Endothelial cell (in vitro differentiated cells): ENCODE results near the gene QDPR. TPM values are rescaled to one million over a fixed set of nuclear protein-coding genes. Genes with fewer than 3 reads are reported as not detected.

Source experiments
- DNase-seq: peaks from one replicate; pipeline ENCODE4 v3.0.0; 2021; ENCODE audit warnings: low spot score
- H3K27ac Mint-ChIP-seq: one replicate; pipeline ENCODE4 v1.8.0; 2021; ENCODE audit warnings: mixed read lengths, inconsistent platforms; ENCODE audit not compliant: unreplicated experiment
- H3K27me3 Mint-ChIP-seq: one replicate; pipeline ENCODE4 v1.8.0; 2021; ENCODE audit warnings: mild to moderate bottlenecking, moderate library complexity, mixed read lengths, inconsistent platforms; ENCODE audit not compliant: unreplicated experiment
- H3K36me3 Mint-ChIP-seq: one replicate; pipeline ENCODE4 v1.8.0; 2021; ENCODE audit warnings: mild to moderate bottlenecking, low read depth, mixed read lengths, inconsistent platforms; ENCODE audit not compliant: unreplicated experiment
- H3K4me1 Mint-ChIP-seq: one replicate; pipeline ENCODE4 v1.8.0; 2021; ENCODE audit warnings: mild to moderate bottlenecking, mixed read lengths, inconsistent platforms; ENCODE audit not compliant: unreplicated experiment
- H3K4me3 Mint-ChIP-seq: one replicate; pipeline ENCODE4 v1.8.0; 2021; ENCODE audit warnings: mild to moderate bottlenecking, mixed read lengths, inconsistent platforms; ENCODE audit not compliant: unreplicated experiment
- H3K9me3 Mint-ChIP-seq: one replicate; pipeline ENCODE4 v1.8.0; 2021; ENCODE audit warnings: mixed read lengths, inconsistent platforms; ENCODE audit not compliant: unreplicated experiment
- CTCF ChIP-seq: fragments of 200-600 bp; sonication (generic); IDR thresholded peaks from one replicate; pipeline ENCODE4 v1.5.0; 2021; ENCODE audit warnings: antibody characterized with exemption; ENCODE audit not compliant: unreplicated experiment
- total RNA-seq: library from RNA; stranded (reverse); fragmentation: NEBNext Ultra II Directional; extraction: Animal tissue kit (Norgen Biotek cat#: 25700); gene quantifications from one replicate; pipeline ENCODE4 v1.2.1, GENCODE V29; 2021; ENCODE audit not compliant: unreplicated experiment

QDPR gene
- total RNA-seq, 1 donor from 2014 or later, result 25.8 TPM

GRCh38 chr4:17550549-17550948 is 38.7 kb upstream of the QDPR start:
- H3K36me3 Mint-ChIP-seq, result peaks cover 4% of the 10 kb centered on the region
- no peak overlapping the region for H3K4me3 Mint-ChIP-seq
- H3K4me1 Mint-ChIP-seq, result no peaks in the 10 kb centered on the region
- H3K27me3 Mint-ChIP-seq, result peaks cover 1% of the 10 kb centered on the region
- TF ChIP-seq CTCF, result no peak
- DNase-seq, result no peak
- no peak overlapping the region for H3K27ac Mint-ChIP-seq
- H3K9me3 Mint-ChIP-seq, result no peaks in the 10 kb centered on the region

DNA sequence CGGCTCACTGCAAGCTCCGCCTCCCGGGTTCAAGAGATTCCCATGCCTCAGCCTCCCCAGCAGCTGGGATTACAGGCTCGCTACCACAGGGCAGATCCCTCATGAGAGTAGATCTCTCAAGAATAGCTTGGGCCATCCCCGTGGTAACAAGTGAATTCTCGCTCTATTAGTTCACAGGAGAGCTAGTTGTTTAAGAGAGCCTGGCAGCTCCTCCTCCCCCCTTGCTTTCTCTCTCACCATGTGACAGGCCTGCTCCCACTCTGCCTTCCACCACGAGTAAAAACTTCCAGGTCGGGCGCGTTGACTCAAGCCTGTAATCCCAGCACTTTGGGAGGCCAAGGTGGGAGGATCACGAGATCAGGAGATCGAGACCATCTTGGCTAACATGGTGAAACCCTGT is 34.8 kb upstream of the QDPR start:
- DNase-seq, result no peak
- H3K27ac Mint-ChIP-seq, result no peak overlapping the region
- TF ChIP-seq CTCF, result no peak
- peaks cover 1% of the 10 kb centered on the region for H3K27me3 Mint-ChIP-seq
- H3K36me3 Mint-ChIP-seq, result peaks cover 4% of the 10 kb centered on the region
- H3K9me3 Mint-ChIP-seq, result no peaks in the 10 kb centered on the region
- peaks cover 10% of the 10 kb centered on the region for H3K4me1 Mint-ChIP-seq
- no peak overlapping the region for H3K4me3 Mint-ChIP-seq

DNA sequence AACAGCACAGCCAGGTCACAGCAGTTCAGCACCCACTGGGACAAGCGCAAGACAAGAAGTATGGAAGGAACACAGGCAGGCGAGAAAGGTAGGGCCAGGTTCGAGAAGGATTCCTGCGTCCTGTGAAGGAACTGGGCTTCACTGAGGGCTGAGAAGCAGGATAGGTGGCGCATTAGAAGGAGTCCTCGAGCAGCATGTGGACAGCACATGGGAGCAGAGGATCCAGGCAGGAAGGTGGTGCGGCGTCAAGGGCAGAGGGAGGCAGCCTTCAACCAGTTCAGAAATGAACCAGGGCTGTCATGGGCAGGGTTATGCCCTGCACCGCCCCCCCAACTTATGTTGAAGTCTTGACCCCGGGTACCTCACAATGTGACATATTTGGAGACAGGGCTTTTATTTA is 34.3 kb upstream of the QDPR start:
- peaks cover 1% of the 10 kb centered on the region for H3K27me3 Mint-ChIP-seq
- H3K27ac Mint-ChIP-seq, result no peak overlapping the region

GRCh38 chr4:17545374-17546140 is 33.7 kb upstream of the QDPR start:
- no peak for DNase-seq
- H3K27me3 Mint-ChIP-seq, result peaks cover 1% of the 10 kb centered on the region
- peaks cover 4% of the 10 kb centered on the region for H3K36me3 Mint-ChIP-seq
- H3K4me1 Mint-ChIP-seq, result peaks cover 10% of the 10 kb centered on the region
- H3K4me3 Mint-ChIP-seq, result no peak overlapping the region
- H3K27ac Mint-ChIP-seq, result no peak overlapping the region
- no peaks in the 10 kb centered on the region for H3K9me3 Mint-ChIP-seq
- TF ChIP-seq CTCF, result no peak

More for the DNA sequence above, 34.3 kb upstream of the QDPR start:
- Mint-ChIP-seq H3K9me3 (no peaks in the 10 kb centered on the region), H3K36me3 (peaks cover 4% of the 10 kb centered on the region), H3K4me3 (no peak overlapping the region), H3K4me1 (peaks cover 10% of the 10 kb centered on the region)
- no peak for TF ChIP-seq CTCF
- no peak for DNase-seq

- peaks cover 1% of the 10 kb centered on the region for H3K27me3 Mint-ChIP-seq
- peaks cover 10% of the 10 kb centered on the region for H3K4me1 Mint-ChIP-seq
- no peak for DNase-seq
- no peak for TF ChIP-seq CTCF
- peaks cover 4% of the 10 kb centered on the region for H3K36me3 Mint-ChIP-seq
- H3K4me3 Mint-ChIP-seq, result no peak overlapping the region
- H3K9me3 Mint-ChIP-seq, result no peaks in the 10 kb centered on the region
- H3K27ac Mint-ChIP-seq, result no peak overlapping the region
Measured at GRCh38 chr4:17544831-17545234, 32.9 kb upstream of the QDPR start.
